NCI-H82 (cell line): ENCODE data around the gene EIF4G1.
A peak's percentile ranks its signal among the peaks of the same experiment; 100 is the strongest.

Experiments used
- DNase-seq: peaks from one replicate; lab custom pipeline; 2025; lab: John Stamatoyannopoulos, UW

The EIF4G1 gene

GRCh38 chr3:184305577-184305976 lies 8.8 kb upstream of the EIF4G1 start:
- DNase-seq: peak; percentile 26

DNA sequence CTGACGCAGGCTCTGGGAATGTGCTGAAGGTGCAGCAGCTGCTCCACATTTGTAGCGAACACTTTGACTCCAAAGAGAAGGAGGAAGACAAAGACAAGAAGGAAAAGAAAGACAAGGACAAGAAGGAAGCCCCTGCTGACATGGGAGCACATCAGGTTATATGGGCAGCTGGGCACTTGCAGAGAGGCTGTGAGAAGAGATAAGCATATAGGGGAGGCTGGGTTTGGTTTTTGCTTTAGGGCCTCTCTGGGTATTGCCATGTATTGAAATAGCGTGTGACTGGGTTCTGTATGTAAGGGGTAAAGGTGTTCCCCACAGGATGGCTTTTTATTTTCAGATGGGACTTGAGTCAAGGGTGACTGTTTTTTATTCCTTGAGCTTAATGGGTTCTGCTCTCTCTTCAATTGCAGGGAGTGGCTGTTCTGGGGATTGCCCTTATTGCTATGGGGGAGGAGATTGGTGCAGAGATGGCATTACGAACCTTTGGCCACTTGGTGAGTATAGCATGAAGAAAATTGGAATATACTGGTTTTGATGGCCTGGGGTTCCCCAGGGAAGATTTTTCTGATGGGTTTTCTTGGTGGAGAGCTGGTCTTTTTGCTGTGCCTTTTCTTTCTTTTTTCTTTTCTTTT lies 7.9 kb upstream of the EIF4G1 start:
- DNase-seq: no peak

- DNase-seq: no peak
Observed at GRCh38 chr3:184307915-184308314, 6.5 kb upstream of the EIF4G1 start.

- no peak for DNase-seq
Observed at GRCh38 chr3:184308744-184309143, 5.7 kb upstream of the EIF4G1 start.

DNA sequence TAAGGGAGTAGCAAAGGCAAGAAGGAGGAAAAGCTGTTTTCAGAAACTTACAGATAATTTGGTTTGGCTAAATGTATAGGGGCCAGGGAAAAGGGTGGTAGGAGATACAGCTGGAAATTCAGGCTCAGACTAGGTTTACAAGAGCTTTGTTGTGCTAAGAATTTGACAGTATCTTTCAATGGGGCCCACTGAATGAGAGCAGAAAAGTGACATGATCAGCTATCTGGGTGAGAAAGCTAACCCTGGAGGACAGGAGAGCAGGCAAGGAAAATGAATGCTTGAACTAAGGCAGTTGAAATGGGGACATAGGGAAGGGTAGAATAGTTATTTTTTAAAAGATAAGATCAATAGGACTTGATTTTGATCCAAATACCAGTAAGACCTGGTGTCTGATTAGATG lies 2.8 kb upstream of the EIF4G1 start:
- DNase-seq: no peak

GRCh38 chr3:184314700-184315542 lies 515 bp downstream of the EIF4G1 start:
- DNase-seq: peak; percentile 71

DNA sequence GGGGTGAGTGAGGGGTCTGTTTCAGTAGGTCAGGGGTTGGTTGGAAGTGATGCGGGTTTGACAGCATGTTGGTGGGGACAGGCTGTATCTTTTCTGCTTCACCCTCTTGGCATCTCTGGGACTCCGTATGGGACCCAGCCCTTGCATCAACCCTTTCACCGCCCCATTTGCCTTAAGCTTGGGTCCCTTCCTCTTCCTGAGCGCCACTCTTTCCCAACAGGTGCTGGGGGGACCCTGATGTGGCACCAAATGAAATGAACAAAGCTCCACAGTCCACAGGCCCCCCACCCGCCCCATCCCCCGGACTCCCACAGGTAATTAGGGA lies 1.1 kb downstream of the EIF4G1 start:
- DNase-seq: peak; percentile 66

DNA sequence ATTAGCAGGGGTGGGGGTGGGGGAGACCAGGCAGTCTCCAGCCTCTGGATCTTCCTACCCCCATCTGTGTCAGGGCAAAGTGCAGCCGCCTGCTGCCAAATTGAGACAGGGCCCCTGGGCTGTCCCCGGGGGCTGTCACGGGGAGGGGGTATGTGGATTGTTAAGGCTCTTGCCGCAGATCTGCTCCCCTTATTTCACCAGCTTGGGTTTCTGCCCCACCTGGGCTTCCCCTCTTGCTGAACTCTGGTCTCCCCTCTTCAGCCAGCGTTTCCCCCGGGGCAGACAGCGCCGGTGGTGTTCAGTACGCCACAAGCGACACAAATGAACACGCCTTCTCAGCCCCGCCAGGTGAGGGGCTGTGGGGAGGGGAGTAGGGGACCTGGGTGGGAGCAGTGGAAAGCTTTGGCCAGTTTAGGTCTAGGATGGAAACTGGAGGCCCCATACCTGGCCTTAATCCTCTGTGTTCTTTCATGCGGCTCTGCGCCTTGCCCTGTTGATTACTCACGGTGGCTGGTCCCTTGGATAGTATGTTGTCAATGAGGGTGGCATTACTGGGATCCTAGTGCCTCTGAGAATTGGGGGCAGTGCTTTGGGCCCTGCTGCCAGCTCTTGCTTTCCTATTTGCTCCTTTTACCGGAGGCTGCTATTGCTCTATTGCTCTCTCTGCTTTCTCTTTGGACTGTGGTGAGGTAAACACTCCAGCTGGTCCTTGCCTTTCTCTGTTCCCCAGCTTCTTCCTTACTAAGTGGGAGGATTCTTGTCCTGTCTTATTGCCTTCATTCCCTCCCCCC lies 1.7 kb downstream of the EIF4G1 start:
- DNase-seq: peak; percentile 35

DNA sequence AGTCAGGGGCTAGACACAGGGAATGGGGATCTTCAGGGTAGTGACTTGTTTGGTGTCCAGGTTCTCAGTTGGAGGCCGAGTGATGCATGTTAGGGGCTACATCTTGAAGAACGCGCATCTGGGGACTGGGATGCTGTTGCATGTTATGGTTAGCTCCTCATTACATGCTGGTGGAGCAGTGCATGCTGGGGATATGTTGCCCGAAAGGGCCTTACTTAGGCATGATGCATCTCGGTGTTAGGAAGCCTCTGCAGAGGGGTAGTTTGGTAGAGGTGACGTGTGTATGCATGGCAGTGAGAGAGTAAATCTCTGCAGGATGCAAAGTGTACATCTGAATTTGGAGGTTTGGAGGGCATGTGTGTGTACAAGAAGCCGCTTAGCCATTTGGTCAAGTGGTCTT lies 2.4 kb downstream of the EIF4G1 start:
- no peak for DNase-seq

- no peak for DNase-seq
Observed at GRCh38 chr3:184317201-184317600, 2.8 kb downstream of the EIF4G1 start.

DNA sequence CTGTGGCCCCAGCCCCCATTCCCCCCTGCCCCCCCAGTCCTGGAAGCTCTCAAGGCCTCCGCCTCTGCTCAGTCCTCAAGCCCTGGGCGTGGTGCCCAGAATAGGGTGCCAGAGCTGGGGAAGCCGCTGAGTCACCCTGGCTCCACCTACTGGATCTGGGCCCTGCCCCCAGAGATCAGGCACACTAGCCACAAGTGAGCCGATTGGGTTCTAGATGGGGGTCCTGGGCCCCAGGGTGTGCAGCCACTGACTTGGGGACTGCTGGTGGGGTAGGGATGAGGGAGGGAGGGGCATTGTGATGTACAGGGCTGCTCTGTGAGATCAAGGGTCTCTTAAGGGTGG lies 5.7 kb downstream of the EIF4G1 start:
- no peak for DNase-seq

- DNase-seq: no peak
Observed at GRCh38 chr3:184321666-184322065, 7.3 kb downstream of the EIF4G1 start.

DNA sequence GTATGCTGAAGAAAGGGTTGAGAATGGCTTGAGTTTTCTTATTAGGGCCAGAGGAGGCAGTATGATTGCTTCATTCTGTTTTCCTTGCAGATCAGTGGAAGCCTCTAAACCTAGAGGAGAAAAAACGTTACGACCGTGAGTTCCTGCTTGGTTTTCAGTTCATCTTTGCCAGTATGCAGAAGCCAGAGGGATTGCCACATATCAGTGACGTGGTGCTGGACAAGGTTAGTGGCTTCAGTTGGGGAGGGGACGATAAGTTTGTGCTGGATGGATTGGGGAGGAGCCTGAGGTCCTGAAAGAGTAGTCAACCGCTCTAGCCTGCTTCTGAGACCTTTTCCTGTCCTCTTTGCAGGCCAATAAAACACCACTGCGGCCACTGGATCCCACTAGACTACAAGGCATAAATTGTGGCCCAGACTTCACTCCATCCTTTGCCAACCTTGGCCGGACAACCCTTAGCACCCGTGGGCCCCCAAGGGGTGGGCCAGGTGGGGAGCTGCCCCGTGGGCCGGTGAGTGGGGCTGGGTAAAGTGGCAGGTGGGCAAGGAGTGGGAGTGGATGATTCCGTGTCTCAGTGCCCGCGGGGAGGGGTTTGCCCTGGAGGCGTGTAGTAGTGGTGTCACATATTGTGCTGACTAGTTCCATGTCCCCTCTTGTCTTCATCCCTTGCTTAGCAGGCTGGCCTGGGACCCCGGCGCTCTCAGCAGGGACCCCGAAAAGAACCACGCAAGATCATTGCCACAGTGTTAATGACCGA lies 8.5 kb downstream of the EIF4G1 start:
- DNase-seq: no peak

GRCh38 chr3:184323696-184324095 lies 9.3 kb downstream of the EIF4G1 start:
- no peak for DNase-seq

- DNase-seq: no peak
Observed at GRCh38 chr3:184325269-184325668, 10.9 kb downstream of the EIF4G1 start.

DNA sequence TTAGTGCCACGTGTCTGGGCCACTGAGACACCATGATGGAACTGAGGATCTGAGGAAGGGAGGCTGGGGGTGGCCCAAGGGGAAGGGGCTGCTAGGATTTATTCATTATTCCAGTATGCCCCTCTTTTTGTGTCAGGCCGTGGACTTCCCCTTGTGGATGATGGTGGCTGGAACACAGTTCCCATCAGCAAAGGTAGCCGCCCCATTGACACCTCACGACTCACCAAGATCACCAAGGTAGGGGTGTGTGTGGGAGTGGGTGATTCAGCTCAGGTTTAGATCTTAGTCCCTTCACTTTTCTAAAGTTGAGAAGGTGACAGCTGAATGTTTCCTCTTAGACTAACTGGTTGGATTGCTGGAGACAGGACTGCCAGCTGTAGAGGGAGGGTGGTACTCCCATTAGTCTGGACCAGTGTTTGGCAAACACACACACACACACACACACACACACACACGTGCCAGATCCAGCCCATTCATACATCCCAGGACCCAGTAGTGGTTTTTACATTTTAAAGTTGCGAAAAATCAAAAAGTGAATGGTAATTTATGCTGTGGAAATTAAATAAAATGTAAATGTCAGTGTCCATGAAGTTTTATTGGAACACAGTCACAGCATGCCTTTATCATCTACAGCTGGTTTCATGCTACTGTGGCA lies 11.4 kb downstream of the EIF4G1 start:
- DNase-seq: no peak

DNA sequence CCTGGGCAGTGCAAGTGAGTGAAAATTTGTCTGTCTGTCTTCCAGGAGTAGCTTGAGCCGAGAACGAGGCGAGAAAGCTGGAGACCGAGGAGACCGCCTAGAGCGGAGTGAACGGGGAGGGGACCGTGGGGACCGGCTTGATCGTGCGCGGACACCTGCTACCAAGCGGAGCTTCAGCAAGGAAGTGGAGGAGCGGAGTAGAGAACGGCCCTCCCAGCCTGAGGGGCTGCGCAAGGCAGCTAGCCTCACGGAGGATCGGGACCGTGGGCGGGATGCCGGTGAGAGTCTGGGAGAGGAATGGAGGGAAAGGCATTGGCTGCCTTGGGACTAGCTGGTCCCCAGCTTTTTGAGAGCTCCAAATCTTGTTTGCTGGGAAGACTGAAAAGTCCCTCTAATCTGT lies 12.8 kb downstream of the EIF4G1 start:
- DNase-seq: no peak

DNA sequence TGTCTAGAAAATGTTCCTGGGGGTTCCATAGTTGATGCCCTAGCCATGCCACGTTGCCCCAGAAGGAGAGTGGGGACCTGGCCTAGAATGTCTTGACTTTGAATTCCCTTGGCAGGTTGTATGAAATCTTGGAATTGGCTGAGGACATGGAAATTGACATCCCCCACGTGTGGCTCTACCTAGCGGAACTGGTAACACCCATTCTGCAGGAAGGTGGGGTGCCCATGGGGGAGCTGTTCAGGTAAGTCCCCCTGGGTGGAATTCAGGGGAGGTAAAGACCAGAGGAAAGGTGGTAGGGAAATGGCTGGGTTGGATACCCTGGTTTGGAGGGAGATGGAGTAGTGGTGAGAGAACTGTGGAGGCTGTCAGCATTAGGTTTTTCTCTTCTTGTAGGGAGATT lies 14.1 kb downstream of the EIF4G1 start:
- no peak for DNase-seq

- no peak for DNase-seq
Observed at GRCh38 chr3:184332370-184333090, 18.1 kb downstream of the EIF4G1 start.

DNA sequence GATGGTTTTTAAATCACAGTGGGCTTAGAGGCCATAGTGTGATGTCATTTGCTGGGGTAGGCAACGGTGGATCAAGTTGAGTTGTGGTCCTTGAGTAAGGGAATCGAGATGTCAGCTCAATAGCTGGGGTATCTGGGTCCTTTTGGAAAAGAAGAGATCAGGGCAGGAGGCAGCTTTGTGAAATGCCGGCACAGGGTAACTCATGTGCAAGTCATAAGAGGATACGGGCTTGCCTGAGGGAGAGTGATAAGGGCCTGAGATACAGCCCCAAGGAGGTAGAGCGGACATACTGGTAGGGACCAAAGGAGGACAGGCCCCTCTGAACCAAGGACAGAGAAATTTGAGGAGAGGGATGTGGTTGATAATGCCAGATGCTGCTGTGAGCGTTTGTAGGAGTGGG lies 18.8 kb downstream of the EIF4G1 start:
- no peak for DNase-seq

GRCh38 chr3:184333700-184334099 lies 19.3 kb downstream of the EIF4G1 start:
- no peak for DNase-seq
